Measurements from ENCODE around the gene NDUFA13.
A peak's percentile ranks its signal among the peaks of the same experiment; 100 is the strongest.

NDUFA13 gene

GRCh38 chr19:19485998-19486290, 30.1 kb upstream of the NDUFA13 start:
- CTCF ChIA-PET, result no interaction called here
- Mint-ChIP-seq H3K36me3 (peaks cover 24% of the 10 kb centered on the region), H3K27me3 (no peaks in the 10 kb centered on the region), H3K4me1 (peaks cover 64% of the 10 kb centered on the region), H3K9me3 (no peaks in the 10 kb centered on the region), H3K27ac (no peak overlapping the region), H3K4me3 (no peak overlapping the region)
- no peak for DNase-seq

GRCh38 chr19:19486343-19487076, 29.5 kb upstream of the NDUFA13 start:
- CTCF ChIA-PET, result no interaction called here
- peaks cover 24% of the 10 kb centered on the region for H3K36me3 Mint-ChIP-seq
- H3K27me3 Mint-ChIP-seq, result no peaks in the 10 kb centered on the region
- DNase-seq, result no peak
- H3K27ac Mint-ChIP-seq, result peak overlapping the region; percentile 83
- no peak overlapping the region for H3K4me3 Mint-ChIP-seq
- H3K4me1 Mint-ChIP-seq, result peaks cover 59% of the 10 kb centered on the region
- H3K9me3 Mint-ChIP-seq, result no peaks in the 10 kb centered on the region

GRCh38 chr19:19487077-19487949, 28.7 kb upstream of the NDUFA13 start:
- DNase-seq, result no peak
- Mint-ChIP-seq H3K9me3 (no peaks in the 10 kb centered on the region), H3K4me3 (peak overlapping the region; percentile 18), H3K36me3 (peaks cover 24% of the 10 kb centered on the region), H3K27ac (peak overlapping the region; percentile 99), H3K4me1 (peaks cover 55% of the 10 kb centered on the region), H3K27me3 (no peaks in the 10 kb centered on the region)
- CTCF ChIA-PET, result interaction anchor here (4.5 kb wide), 1 partner anchor 122 kb away, joined by 89 read pairs; no protein-coding TSS in a partner anchor

- DNase-seq, result no peak
- Mint-ChIP-seq H3K4me1 (peaks cover 53% of the 10 kb centered on the region), H3K27ac (peak overlapping the region; percentile 99), H3K36me3 (peaks cover 25% of the 10 kb centered on the region), H3K4me3 (peak overlapping the region; percentile 54), H3K9me3 (no peaks in the 10 kb centered on the region), H3K27me3 (no peaks in the 10 kb centered on the region)
- CTCF ChIA-PET, result interaction anchor here (1.1 to 4.5 kb wide), 4 partner anchors 79 to 123 kb away, joined by 3 to 89 read pairs (median 14); partner anchors contain the start of gene GATAD2A
Measured at GRCh38 chr19:19487950-19488874, 27.8 kb upstream of the NDUFA13 start.

- H3K9me3 Mint-ChIP-seq, result no peaks in the 10 kb centered on the region
- H3K4me3 Mint-ChIP-seq, result peak overlapping the region; percentile 54
- CTCF ChIA-PET, result interaction anchor here (1.0 to 4.5 kb wide), 11 partner anchors 9 to 264 kb away, joined by 3 to 89 read pairs (median 5); partner anchors contain the start of gene GATAD2A
- no peaks in the 10 kb centered on the region for H3K27me3 Mint-ChIP-seq
- H3K4me1 Mint-ChIP-seq, result peaks cover 52% of the 10 kb centered on the region
- H3K36me3 Mint-ChIP-seq, result peaks cover 28% of the 10 kb centered on the region
- peak overlapping the region; percentile 99 for H3K27ac Mint-ChIP-seq
- DNase-seq, result peak; percentile 97
Measured at GRCh38 chr19:19488875-19489690, 26.9 kb upstream of the NDUFA13 start.

GRCh38 chr19:19489804-19490204, 26.2 kb upstream of the NDUFA13 start:
- no peak overlapping the region for H3K4me3 Mint-ChIP-seq
- peaks cover 31% of the 10 kb centered on the region for H3K36me3 Mint-ChIP-seq
- CTCF ChIA-PET, result interaction anchor here (0.7 to 4.5 kb wide), 26 partner anchors 9 to 300 kb away, joined by 3 to 89 read pairs (median 4); partner anchors contain the start of gene GATAD2A
- H3K4me1 Mint-ChIP-seq, result peaks cover 52% of the 10 kb centered on the region
- no peaks in the 10 kb centered on the region for H3K9me3 Mint-ChIP-seq
- no peak for DNase-seq
- H3K27ac Mint-ChIP-seq, result peak overlapping the region; percentile 99
- no peaks in the 10 kb centered on the region for H3K27me3 Mint-ChIP-seq

- no peak overlapping the region for H3K4me3 Mint-ChIP-seq
- peaks cover 50% of the 10 kb centered on the region for H3K4me1 Mint-ChIP-seq
- CTCF ChIA-PET, result interaction anchor here (0.7 to 4.5 kb wide), 33 partner anchors 9 to 344 kb away, joined by 3 to 89 read pairs (median 4); partner anchors contain the start of gene GATAD2A
- peaks cover 32% of the 10 kb centered on the region for H3K36me3 Mint-ChIP-seq
- no peaks in the 10 kb centered on the region for H3K27me3 Mint-ChIP-seq
- H3K9me3 Mint-ChIP-seq, result no peaks in the 10 kb centered on the region
- H3K27ac Mint-ChIP-seq, result peak overlapping the region; percentile 99
- peak; percentile 89 for DNase-seq
Measured at GRCh38 chr19:19490214-19490968, 25.6 kb upstream of the NDUFA13 start.

- H3K27ac Mint-ChIP-seq, result peak overlapping the region; percentile 14
- peaks cover 41% of the 10 kb centered on the region for H3K4me1 Mint-ChIP-seq
- peaks cover 37% of the 10 kb centered on the region for H3K36me3 Mint-ChIP-seq
Measured at GRCh38 chr19:19491321-19492025, 24.6 kb upstream of the NDUFA13 start.

GRCh38 chr19:19492026-19492610, 23.9 kb upstream of the NDUFA13 start:
- H3K9me3 Mint-ChIP-seq, result no peaks in the 10 kb centered on the region
- peak overlapping the region; percentile 30 for H3K27ac Mint-ChIP-seq
- H3K36me3 Mint-ChIP-seq, result peaks cover 39% of the 10 kb centered on the region
- CTCF ChIA-PET, result interaction anchor here (0.6 to 1.7 kb wide), 4 partner anchors 107 to 471 kb away, joined by 3 to 6 read pairs (median 3); no protein-coding TSS in a partner anchor
- no peak overlapping the region for H3K4me3 Mint-ChIP-seq
- peaks cover 34% of the 10 kb centered on the region for H3K4me1 Mint-ChIP-seq
- H3K27me3 Mint-ChIP-seq, result no peaks in the 10 kb centered on the region
- DNase-seq, result no peak

More at GRCh38 chr19:19491321-19492025, 24.6 kb upstream of the NDUFA13 start:
- no peak for DNase-seq
- no peaks in the 10 kb centered on the region for H3K9me3 Mint-ChIP-seq
- CTCF ChIA-PET, result interaction anchor here (0.6 to 4.5 kb wide), 21 partner anchors 8 to 471 kb away, joined by 3 to 89 read pairs (median 5); partner anchors contain the start of gene GATAD2A
- no peaks in the 10 kb centered on the region for H3K27me3 Mint-ChIP-seq
- H3K4me3 Mint-ChIP-seq, result no peak overlapping the region

GRCh38 chr19:19493841-19494546, 22.0 kb upstream of the NDUFA13 start:
- Mint-ChIP-seq H3K4me1 (peaks cover 17% of the 10 kb centered on the region), H3K4me3 (no peak overlapping the region), H3K27ac (no peak overlapping the region), H3K27me3 (no peaks in the 10 kb centered on the region), H3K36me3 (peaks cover 42% of the 10 kb centered on the region), H3K9me3 (no peaks in the 10 kb centered on the region)
- CTCF ChIA-PET, result no interaction called here
- DNase-seq, result no peak

All from activated naive CD4-positive, alpha-beta T cell treated with anti-CD3 and anti-CD28 coated beads, Interleukin-2, amount 10 ng/mL, durations not matched to agents 7 days and 5 days (primary cell).